Kidney (tissue), 22 donors: ENCODE results near the gene LSM14B. TPM values are rescaled to one million over a fixed set of nuclear protein-coding genes. Genes with fewer than 3 reads are reported as not detected.

ENCODE experiments used
- DNase-seq, 5 donors: peaks; one replicate each; pipeline ENCODE4 v3.0.0-alpha.2; 2013 to 2020
- FAIRE-seq: peaks from 2 replicates; lab custom pipeline; 2012; peaks lifted over from hg19 to GRCh38; lab: Jason Lieb, UNC
- H3K27ac ChIP-seq, 2 donors: one replicate each; pipeline ENCODE4 v1.7.0; 2013; ENCODE audit warnings: low read depth in 2 of 2, low read length in 2 of 2, inconsistent platforms in 1 of 2
- H3K27me3 ChIP-seq: one replicate; pipeline ENCODE4 v1.7.1; 2013; ENCODE audit warnings: low read length, inconsistent platforms; ENCODE audit not compliant: control insufficient read depth, insufficient read depth
- H3K36me3 ChIP-seq, 3 donors: one replicate each; pipeline versions ENCODE4 v1.7.0 to v1.7.1; 2013; ENCODE audit warnings: low read length in 3 of 3, control low read depth in 1 of 3, inconsistent platforms in 1 of 3; ENCODE audit not compliant: insufficient read depth in 3 of 3, control insufficient read depth in 2 of 3
- H3K4me1 ChIP-seq, 3 donors: one replicate each; pipeline versions ENCODE4 v1.7.0 to v1.7.1; 2013; ENCODE audit warnings: low read length in 3 of 3, inconsistent platforms in 1 of 3, low read depth in 1 of 3; ENCODE audit not compliant: control insufficient read depth in 2 of 3, insufficient read depth in 2 of 3
- H3K4me3 ChIP-seq, 3 donors: one replicate each; pipeline versions ENCODE4 v1.7.0 to v1.8.1; 2013; ENCODE audit warnings: low read length in 3 of 3, control low read depth in 1 of 3, inconsistent platforms in 1 of 3
- H3K9ac ChIP-seq, 3 donors: one replicate each; pipeline versions ENCODE4 v1.7.0 to v1.7.1; 2013; ENCODE audit warnings: low read length in 3 of 3, control low read depth in 1 of 3, inconsistent platforms in 1 of 3
- H3K9me3 ChIP-seq, 3 donors: one replicate each; pipeline versions ENCODE4 v1.7.0 to v1.7.1; 2013; ENCODE audit warnings: low read length in 3 of 3, control low read depth in 1 of 3, inconsistent platforms in 1 of 3; ENCODE audit not compliant: control insufficient read depth in 2 of 3, insufficient read depth in 1 of 3
- intact Hi-C: fragments of 100-400 bp; cut with DNase I; formaldehyde crosslinking; loops from one replicate; pipeline ENCODE4 v1.11.1; 2022
- long read RNA-seq, 10 donors: library from polyadenylated mRNA in 1 of 10; unstranded in 1 of 10; transcript quantifications; one replicate each; pipeline ENCODE4 v2.0.0 and lab custom pipeline, GENCODE V29; 2021 to 2026
- polyA plus RNA-seq: library from polyadenylated mRNA; stranded (reverse); fragments of 350-450 nt; fragmentation: Illumina TruSeq; extraction: RNeasy Lipid Tissue Mini Kit (QIAGEN cat#74804); gene quantifications from one replicate; pipeline ENCODE4 v1.2.3, GENCODE V29; 2014; ENCODE audit warnings: low read depth, low replicate concordance; ENCODE audit not compliant: insufficient read depth
- total RNA-seq: library from RNA; stranded (reverse); fragmentation: NEBNext Ultra II Directional; extraction: Animal tissue kit (Norgen Biotek cat#: 25700); gene quantifications from one replicate; pipeline ENCODE4 v1.2.1, GENCODE V29; 2021
- TF ChIP-seq, protein P1 (sequence below): IDR thresholded peaks from 3 replicates; pipeline ENCODE4 v1.5.1; 2012; ENCODE audit warnings: mild to moderate bottlenecking, moderate library complexity, borderline replicate concordance; ENCODE audit not compliant: insufficient read depth; ENCODE audit errors: extremely low read depth
- donor health status: control.
- donor health status: control.
- donor health status: control.
- donor health status: control.
- donor health status: control.
- donor health status: DM: yes; HTN: yes; CAD: no.
- donor health status: Normal renal cell carcinoma (clear cell type).

LSM14B gene
- total RNA-seq, result 31.6 TPM
- 18.0 TPM for polyA plus RNA-seq
- long read RNA-seq, donor 1, partial matches to known transcripts, result 0 of 4 reads
- long read RNA-seq, donor 1, other reads (novel, unspliced or antisense), result 0 of 4 reads
- long read RNA-seq, donor 2, partial matches to known transcripts, result 0 of 4 reads
- long read RNA-seq, donor 2, other reads (novel, unspliced or antisense), result 0 of 4 reads
- long read RNA-seq, donor 3, partial matches to known transcripts, result 0 of 4 reads
- long read RNA-seq, donor 3, other reads (novel, unspliced or antisense), result 0 of 4 reads
- long read RNA-seq, donor 4, partial matches to known transcripts, result 0 of 2 reads
- long read RNA-seq, donor 4, other reads (novel, unspliced or antisense), result 0 of 2 reads
- long read RNA-seq, donor 5, result 0 reads
- long read RNA-seq, donor 6, partial matches to known transcripts, result 318 of 1,165 reads
- long read RNA-seq, donor 6, other reads (novel, unspliced or antisense), result 846 of 1,165 reads
- long read RNA-seq, donor 7, partial matches to known transcripts, result 1 of 2 reads
- long read RNA-seq, donor 7, other reads (novel, unspliced or antisense), result 0 of 2 reads
- long read RNA-seq, donor 8, partial matches to known transcripts, result 0 of 1 reads
- long read RNA-seq, donor 8, other reads (novel, unspliced or antisense), result 0 of 1 reads
- long read RNA-seq, donor 9, partial matches to known transcripts, result 0 of 2 reads
- long read RNA-seq, donor 9, other reads (novel, unspliced or antisense), result 0 of 2 reads
- long read RNA-seq, donor 10, partial matches to known transcripts, result 0 of 2 reads
- long read RNA-seq, donor 10, other reads (novel, unspliced or antisense), result 0 of 2 reads

DNA sequence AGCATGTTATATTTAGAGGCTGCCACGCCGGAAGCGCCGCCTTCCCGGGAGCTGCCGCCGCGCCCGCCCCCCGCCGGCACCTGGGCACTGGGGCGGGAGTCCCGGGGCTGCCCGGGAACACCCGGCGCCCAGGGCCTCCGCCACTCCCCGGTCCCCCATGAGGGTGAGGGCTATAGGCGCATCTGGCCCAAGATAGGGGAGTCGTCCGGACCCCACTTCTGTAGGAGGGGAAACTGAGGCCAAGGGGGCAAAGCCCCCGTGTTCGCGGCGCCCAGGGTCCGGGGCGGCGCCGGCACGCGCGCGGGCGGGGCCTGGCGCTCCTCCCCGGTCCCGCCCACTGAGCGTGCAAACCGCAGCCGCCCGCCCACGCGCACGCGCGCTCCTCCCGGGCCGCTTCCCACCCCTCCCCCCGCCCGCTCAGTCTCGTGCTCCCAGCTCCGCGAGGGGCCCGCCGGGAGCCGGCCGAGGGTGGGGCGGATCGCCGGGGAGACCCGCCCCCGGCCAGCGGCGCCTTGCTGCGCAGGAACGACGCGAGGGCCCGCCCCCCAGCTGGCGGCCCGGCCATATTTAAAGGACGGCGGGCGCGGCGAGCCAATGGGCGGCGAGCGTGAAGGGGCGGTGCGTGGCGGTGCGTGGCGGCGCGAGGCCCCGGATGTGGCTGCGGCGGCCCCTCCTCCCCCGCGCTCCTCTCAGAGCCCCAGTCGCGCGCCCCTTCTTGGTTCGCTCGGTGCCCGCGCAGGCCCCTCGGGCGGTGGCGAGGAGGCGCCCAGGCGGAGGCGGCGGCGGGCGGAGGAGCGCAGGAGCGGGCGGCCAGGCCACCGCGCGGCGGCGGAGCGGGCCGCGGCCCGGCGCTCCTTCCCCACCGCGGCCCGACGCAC is at the start of gene LSM14B:
TSS of gene LSM14B (plus strand) at position 700 of the 878 bp plus-strand sequence. CDS start 192 bp downstream, outside the sequence.
- Histone ChIP-seq H3K4me3 (peak within 1 kb of the TSS; percentile 56 to 64 (median 62)), H3K27me3 (no peaks in the 10 kb centered on the region), H3K9ac (peak within 1 kb of the TSS; percentile 11 to 73 (median 54)), H3K27ac (peak within 1 kb of the TSS; percentile 94 to 95), H3K36me3 (peaks cover 5 to 21% (median 14%) of the 10 kb centered on the region in 3 donors), H3K4me1 (peaks cover 0 to 31% (median 10%) of the 10 kb centered on the region in 3 donors), H3K9me3 (no peaks in the 10 kb centered on the region)
- intact Hi-C loops, result no loop called here
- FAIRE-seq (no peak), DNase-seq (peak; percentile 98 to 99 (median 99))
- TF ChIP-seq, protein P1, sequence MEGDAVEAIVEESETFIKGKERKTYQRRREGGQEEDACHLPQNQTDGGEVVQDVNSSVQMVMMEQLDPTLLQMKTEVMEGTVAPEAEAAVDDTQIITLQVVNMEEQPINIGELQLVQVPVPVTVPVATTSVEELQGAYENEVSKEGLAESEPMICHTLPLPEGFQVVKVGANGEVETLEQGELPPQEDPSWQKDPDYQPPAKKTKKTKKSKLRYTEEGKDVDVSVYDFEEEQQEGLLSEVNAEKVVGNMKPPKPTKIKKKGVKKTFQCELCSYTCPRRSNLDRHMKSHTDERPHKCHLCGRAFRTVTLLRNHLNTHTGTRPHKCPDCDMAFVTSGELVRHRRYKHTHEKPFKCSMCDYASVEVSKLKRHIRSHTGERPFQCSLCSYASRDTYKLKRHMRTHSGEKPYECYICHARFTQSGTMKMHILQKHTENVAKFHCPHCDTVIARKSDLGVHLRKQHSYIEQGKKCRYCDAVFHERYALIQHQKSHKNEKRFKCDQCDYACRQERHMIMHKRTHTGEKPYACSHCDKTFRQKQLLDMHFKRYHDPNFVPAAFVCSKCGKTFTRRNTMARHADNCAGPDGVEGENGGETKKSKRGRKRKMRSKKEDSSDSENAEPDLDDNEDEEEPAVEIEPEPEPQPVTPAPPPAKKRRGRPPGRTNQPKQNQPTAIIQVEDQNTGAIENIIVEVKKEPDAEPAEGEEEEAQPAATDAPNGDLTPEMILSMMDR, result no peak

DNA sequence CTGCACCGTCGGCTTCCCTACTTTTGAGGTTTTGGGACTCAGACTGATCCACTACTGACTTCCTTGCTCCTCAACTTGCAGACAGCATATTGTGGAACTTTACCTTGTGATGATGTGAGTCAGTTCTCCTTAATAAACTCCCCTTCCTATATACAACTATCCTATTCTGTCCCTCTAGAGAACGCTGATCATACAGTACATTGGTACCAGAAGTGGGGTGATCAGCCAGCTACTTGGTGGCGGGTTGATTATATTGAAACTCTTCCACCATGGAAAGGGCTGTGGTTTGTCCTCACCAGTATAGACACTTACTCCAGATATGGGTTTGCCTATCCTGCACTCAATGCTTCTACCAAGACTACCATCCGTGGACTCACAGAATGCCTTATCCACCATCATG is 49.0 kb upstream of the LSM14B start:
- no peak overlapping the region for H3K4me3 ChIP-seq
- FAIRE-seq, result no peak
- H3K9ac ChIP-seq, result no peak overlapping the region

DNA sequence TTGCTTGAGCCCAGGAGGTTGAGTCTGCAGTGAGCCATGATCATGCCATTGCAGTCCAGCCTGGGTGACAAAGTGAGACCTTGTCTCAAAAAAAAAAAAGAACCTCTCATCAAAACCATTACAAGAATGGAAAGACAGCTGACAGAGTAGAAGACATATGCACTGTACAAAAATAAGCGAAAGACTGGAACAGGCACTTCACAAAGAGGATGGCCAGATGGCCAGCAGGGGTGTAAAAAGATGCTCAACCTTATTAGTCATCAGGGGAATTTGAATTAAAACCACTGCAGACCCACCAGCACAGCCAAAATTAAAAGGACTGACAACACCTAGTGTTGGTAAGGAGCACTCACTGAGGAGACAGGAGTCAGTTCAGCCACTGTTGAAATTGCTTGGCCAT is 43.1 kb upstream of the LSM14B start:
- TF ChIP-seq, protein P1, result no peak
- no peak for FAIRE-seq
- no peaks in the 10 kb centered on the region for H3K27me3 ChIP-seq
- intact Hi-C loops, result no loop called here
- no peaks in the 10 kb centered on the region for H3K4me1 ChIP-seq
- H3K27ac ChIP-seq, result no peak overlapping the region
- peaks cover 0 to 7% (median 0%) of the 10 kb centered on the region in 3 donors for H3K9me3 ChIP-seq
- no peak for DNase-seq
- H3K4me3 ChIP-seq, result no peak overlapping the region
- no peak overlapping the region for H3K9ac ChIP-seq
- no peaks in the 10 kb centered on the region for H3K36me3 ChIP-seq

More for the DNA sequence above, 49.0 kb upstream of the LSM14B start:
- no peak for DNase-seq
- no peaks in the 10 kb centered on the region for H3K36me3 ChIP-seq
- no peak overlapping the region for H3K27ac ChIP-seq
- peaks cover 0 to 13% (median 0%) of the 10 kb centered on the region in 3 donors for H3K9me3 ChIP-seq
- intact Hi-C loops, result no loop called here
- no peaks in the 10 kb centered on the region for H3K27me3 ChIP-seq
- TF ChIP-seq, protein P1, result no peak
- H3K4me1 ChIP-seq, result peaks cover 2 to 20% (median 7%) of the 10 kb centered on the region in 3 donors
